A549 (cell line): Measurements from ENCODE around the gene MACROD1.

Experiments used
- BHLHE40 ChIP-seq: IDR thresholded peaks from 2 replicates; pipeline ENCODE4 v1.6.1; 2012; ENCODE audit warnings: low read depth, low read length, inconsistent platforms
- CHD2 ChIP-seq: fragments of 150-350 bp; IDR thresholded peaks from 2 replicates; pipeline ENCODE4 v1.6.1; 2014; ENCODE audit warnings: low read length; ENCODE audit not compliant: partially characterized antibody
- CTCF ChIP-seq: fragments of >200 bp; sonication (Bioruptor Twin); formaldehyde crosslinking; IDR thresholded peaks from 3 replicates; pipeline ENCODE4 v1.5.1; 2016
- JUN ChIP-seq, 2 experiments: fragments of >200 bp; sonication (Bioruptor Twin); formaldehyde crosslinking; IDR thresholded peaks; 2 replicates in 1 of 2; 3 replicates in 1 of 2; pipeline ENCODE4 v1.6.1; 2016 to 2017
- PHF8 ChIP-seq: fragments of 200-600 bp; sonication (generic); IDR thresholded peaks from 2 replicates; pipeline ENCODE4 v1.6.1; 2016; ENCODE audit warnings: low read depth, mild to moderate bottlenecking, antibody characterized with exemption, moderate library complexity, borderline replicate concordance
- POLR2A ChIP-seq: IDR thresholded peaks from 2 replicates; pipeline ENCODE4 v1.6.1; 2012; ENCODE audit warnings: mild to moderate bottlenecking, low read length
- POLR2AphosphoS2 ChIP-seq: conservative IDR thresholded peaks from 2 replicates; pipeline ENCODE4 v1.6.1; 2012; ENCODE audit warnings: low read length, improper control_type of control experiment, inconsistent platforms
- RAD21 ChIP-seq, 2 experiments: fragments of >200 bp in 1 of 2; sonication (Bioruptor Twin) in 1 of 2; formaldehyde crosslinking in 1 of 2; IDR thresholded peaks in 1 of 2; conservative IDR thresholded peaks in 1 of 2; 2 replicates in 1 of 2; 3 replicates in 1 of 2; pipeline ENCODE4 v1.6.1; 2012 to 2018; ENCODE audit warnings: inconsistent platforms in 1 of 2
- RARB ChIP-seq: fragments of 250-450 bp; sonication (Bioruptor Pico); IDR thresholded peaks from 2 replicates; pipeline ENCODE4 v1.8.0; 2021; ENCODE audit warnings: mild to moderate bottlenecking, moderate library complexity
- RCOR1 ChIP-seq: fragments of 150-350 bp; IDR thresholded peaks from 2 replicates; pipeline ENCODE4 v1.6.1; 2014; ENCODE audit warnings: antibody characterized with exemption, low read length, low read depth
- TP53 ChIP-seq: fragments of 250-450 bp; sonication (Bioruptor Pico); IDR thresholded peaks from 2 replicates; pipeline ENCODE4 v1.5.0; 2021; ENCODE audit warnings: mild to moderate bottlenecking, moderate library complexity

- TF ChIP-seq TP53 (CRISPR knock-in tag) (peak; percentile 91), CTCF (no peak), RARB (CRISPR knock-in tag) (0 out of 2 replicates have a peak, but pooled peaks have one; percentile 51), RCOR1 (no peak), CHD2 (no peak), JUN (IDR thresholded peaks at IDR 0.05) (peak; percentile 92 to 96), POLR2A (peak; percentile 99), PHF8 (peak; percentile 97), POLR2AphosphoS2 (no peak), RAD21 (conservative IDR thresholded peaks at IDR 0.05 in 1 of 2, IDR thresholded peaks at IDR 0.05 in 1 of 2) (no peak), BHLHE40 (no peak)
Measured at GRCh38 chr11:64185175-64185692, 19.3 kb upstream of the MACROD1 start.
